ENCODE results near the gene ADCK2.

DNA sequence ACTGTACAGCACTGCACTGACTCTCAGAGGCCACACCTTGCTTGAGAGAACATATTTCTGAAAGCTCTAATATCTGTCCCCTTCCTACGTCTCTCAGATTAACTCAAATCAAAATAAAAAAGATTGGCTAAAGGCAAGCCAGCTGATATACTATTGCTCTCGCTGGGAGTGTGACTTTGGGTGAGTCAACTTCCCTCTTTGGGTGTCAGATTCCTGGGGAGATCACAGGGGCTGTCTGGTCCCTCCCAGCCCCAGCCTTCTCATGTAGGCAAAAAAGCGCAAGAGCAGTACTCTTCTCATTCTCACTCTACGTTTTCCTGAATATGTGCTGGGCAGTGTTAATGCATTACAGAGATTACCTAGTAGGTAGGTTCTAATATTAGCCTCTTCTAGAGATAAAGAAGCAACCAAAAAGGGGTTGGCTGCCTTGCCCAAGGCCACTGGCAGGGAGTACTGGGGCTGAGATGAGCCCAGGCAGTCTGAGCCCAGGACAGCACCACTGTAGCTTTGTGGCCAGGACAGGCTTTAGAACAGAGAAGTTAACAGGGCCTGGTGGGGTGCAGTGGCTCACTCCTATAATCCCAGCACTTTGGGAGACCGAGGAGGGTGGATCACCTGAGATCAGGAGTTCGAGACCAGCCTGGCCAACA lies 23.1 kb upstream of the ADCK2 start:
- TF ChIP-seq, protein P1, sequence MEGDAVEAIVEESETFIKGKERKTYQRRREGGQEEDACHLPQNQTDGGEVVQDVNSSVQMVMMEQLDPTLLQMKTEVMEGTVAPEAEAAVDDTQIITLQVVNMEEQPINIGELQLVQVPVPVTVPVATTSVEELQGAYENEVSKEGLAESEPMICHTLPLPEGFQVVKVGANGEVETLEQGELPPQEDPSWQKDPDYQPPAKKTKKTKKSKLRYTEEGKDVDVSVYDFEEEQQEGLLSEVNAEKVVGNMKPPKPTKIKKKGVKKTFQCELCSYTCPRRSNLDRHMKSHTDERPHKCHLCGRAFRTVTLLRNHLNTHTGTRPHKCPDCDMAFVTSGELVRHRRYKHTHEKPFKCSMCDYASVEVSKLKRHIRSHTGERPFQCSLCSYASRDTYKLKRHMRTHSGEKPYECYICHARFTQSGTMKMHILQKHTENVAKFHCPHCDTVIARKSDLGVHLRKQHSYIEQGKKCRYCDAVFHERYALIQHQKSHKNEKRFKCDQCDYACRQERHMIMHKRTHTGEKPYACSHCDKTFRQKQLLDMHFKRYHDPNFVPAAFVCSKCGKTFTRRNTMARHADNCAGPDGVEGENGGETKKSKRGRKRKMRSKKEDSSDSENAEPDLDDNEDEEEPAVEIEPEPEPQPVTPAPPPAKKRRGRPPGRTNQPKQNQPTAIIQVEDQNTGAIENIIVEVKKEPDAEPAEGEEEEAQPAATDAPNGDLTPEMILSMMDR (IDR thresholded peaks at IDR 0.05), result no peak
- TF ChIP-seq EZH2phosphoT487 (IDR thresholded peaks at IDR 0.05; ENCODE audit: borderline replicate concordance, low read depth) (no peak), POLR2AphosphoS5 (IDR thresholded peaks at IDR 0.05; ENCODE audit: low read depth, low read length) (no peak), GATA2 (CRISPR knock-in tag; IDR thresholded peaks at IDR 0.05) (no peak), RFX5 (IDR thresholded peaks at IDR 0.05; ENCODE audit: low read length) (no peak), MXI1 (IDR thresholded peaks at IDR 0.05; ENCODE audit: low read depth, low read length) (no peak), FOXM1 (IDR thresholded peaks at IDR 0.05; ENCODE audit: low read depth) (no peak), RCOR1 (IDR thresholded peaks at IDR 0.05; ENCODE audit: low read length) (no peak), YY1 (IDR thresholded peaks at IDR 0.05; ENCODE audit: low read depth) (no peak), JUND (IDR thresholded peaks at IDR 0.05) (no peak)
- TF ChIP-seq, protein P2, sequence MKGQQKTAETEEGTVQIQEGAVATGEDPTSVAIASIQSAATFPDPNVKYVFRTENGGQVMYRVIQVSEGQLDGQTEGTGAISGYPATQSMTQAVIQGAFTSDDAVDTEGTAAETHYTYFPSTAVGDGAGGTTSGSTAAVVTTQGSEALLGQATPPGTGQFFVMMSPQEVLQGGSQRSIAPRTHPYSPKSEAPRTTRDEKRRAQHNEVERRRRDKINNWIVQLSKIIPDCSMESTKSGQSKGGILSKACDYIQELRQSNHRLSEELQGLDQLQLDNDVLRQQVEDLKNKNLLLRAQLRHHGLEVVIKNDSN (IDR thresholded peaks at IDR 0.05; ENCODE audit: borderline replicate concordance, low read depth), result no peak
- TF ChIP-seq, protein P3, sequence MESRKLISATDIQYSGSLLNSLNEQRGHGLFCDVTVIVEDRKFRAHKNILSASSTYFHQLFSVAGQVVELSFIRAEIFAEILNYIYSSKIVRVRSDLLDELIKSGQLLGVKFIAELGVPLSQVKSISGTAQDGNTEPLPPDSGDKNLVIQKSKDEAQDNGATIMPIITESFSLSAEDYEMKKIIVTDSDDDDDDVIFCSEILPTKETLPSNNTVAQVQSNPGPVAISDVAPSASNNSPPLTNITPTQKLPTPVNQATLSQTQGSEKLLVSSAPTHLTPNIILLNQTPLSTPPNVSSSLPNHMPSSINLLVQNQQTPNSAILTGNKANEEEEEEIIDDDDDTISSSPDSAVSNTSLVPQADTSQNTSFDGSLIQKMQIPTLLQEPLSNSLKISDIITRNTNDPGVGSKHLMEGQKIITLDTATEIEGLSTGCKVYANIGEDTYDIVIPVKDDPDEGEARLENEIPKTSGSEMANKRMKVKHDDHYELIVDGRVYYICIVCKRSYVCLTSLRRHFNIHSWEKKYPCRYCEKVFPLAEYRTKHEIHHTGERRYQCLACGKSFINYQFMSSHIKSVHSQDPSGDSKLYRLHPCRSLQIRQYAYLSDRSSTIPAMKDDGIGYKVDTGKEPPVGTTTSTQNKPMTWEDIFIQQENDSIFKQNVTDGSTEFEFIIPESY (IDR thresholded peaks at IDR 0.05; ENCODE audit: borderline replicate concordance, low read depth), result no peak
- TF ChIP-seq, protein P4, sequence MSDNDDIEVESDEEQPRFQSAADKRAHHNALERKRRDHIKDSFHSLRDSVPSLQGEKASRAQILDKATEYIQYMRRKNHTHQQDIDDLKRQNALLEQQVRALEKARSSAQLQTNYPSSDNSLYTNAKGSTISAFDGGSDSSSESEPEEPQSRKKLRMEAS (IDR thresholded peaks at IDR 0.05; ENCODE audit: low read depth), result no peak

Measured in SK-N-SH (cell line).